ENCODE measurements around the gene ICA1.

GRCh38 chr7:8254215-8254614 is 7.8 kb downstream of the ICA1 start:
- TF ChIP-seq CTCF (IDR thresholded peaks at IDR 0.05; ENCODE audit: low read depth, low read length, poor library complexity, severe bottlenecking): no peak
- TF ChIP-seq EZH2phosphoT487 (IDR thresholded peaks at IDR 0.05; ENCODE audit: borderline replicate concordance, low read length): no peak

All from DOHH2 (cell line).